Liver (tissue), 9 donors: ENCODE results near the gene TMEM242. TPM values are rescaled to one million over a fixed set of nuclear protein-coding genes. Genes with fewer than 3 reads are reported as not detected.

Experiments used
- DNase-seq: peaks from one replicate; pipeline ENCODE4 v3.0.0-alpha.2; 2017; ENCODE audit warnings: low spot score
- H3K27ac ChIP-seq, 2 donors: one replicate each; pipeline ENCODE4 v1.7.0; 2013; ENCODE audit warnings: inconsistent platforms in 2 of 2, low read length in 2 of 2, control low read depth in 1 of 2, low read depth in 1 of 2, mild to moderate bottlenecking in 1 of 2
- H3K27me3 ChIP-seq, 4 donors: one replicate each; pipeline versions ENCODE4 v1.6.1 to v1.7.0; 2013; ENCODE audit warnings: low read length in 3 of 4, inconsistent platforms in 1 of 4, mild to moderate bottlenecking in 1 of 4, moderate library complexity in 1 of 4; ENCODE audit not compliant: control insufficient read depth in 4 of 4, insufficient read depth in 4 of 4
- H3K36me3 ChIP-seq, 4 donors: one replicate each; pipeline versions ENCODE4 v1.6.1 to v1.7.0; 2013; ENCODE audit warnings: low read length in 3 of 4, mild to moderate bottlenecking in 3 of 4, low read depth in 1 of 4, moderate library complexity in 1 of 4; ENCODE audit not compliant: control insufficient read depth in 4 of 4, insufficient read depth in 3 of 4
- H3K4me1 ChIP-seq, 4 donors: one replicate each; pipeline versions ENCODE4 v1.6.1 to v1.7.0; 2013; ENCODE audit warnings: low read length in 3 of 4, mild to moderate bottlenecking in 3 of 4, moderate library complexity in 1 of 4; ENCODE audit not compliant: control insufficient read depth in 4 of 4, insufficient read depth in 4 of 4
- H3K4me3 ChIP-seq, 3 donors: one replicate each; pipeline versions ENCODE4 v1.6.1 to v1.7.0; 2013; ENCODE audit warnings: low read length in 3 of 3, control low read depth in 1 of 3, low read depth in 1 of 3, mild to moderate bottlenecking in 1 of 3
- H3K9ac ChIP-seq, 2 donors: one replicate each; pipeline ENCODE4 v1.7.0; 2013; ENCODE audit warnings: low read length in 2 of 2, mild to moderate bottlenecking in 2 of 2, moderate library complexity in 2 of 2, control low read depth in 1 of 2, low read depth in 1 of 2
- H3K9me3 ChIP-seq, 4 donors: one replicate each; pipeline versions ENCODE4 v1.6.1 to v1.7.0; 2013; ENCODE audit warnings: low read length in 3 of 4; ENCODE audit not compliant: control insufficient read depth in 4 of 4
- EGR1 ChIP-seq, 2 donors: IDR thresholded peaks; 2 replicates each; pipeline ENCODE4 v1.6.1; 2016 to 2018; ENCODE audit warnings: antibody characterized with exemption in 2 of 2, low read depth in 2 of 2
- FOXA1 ChIP-seq: IDR thresholded peaks from 2 replicates; pipeline ENCODE4 v1.6.1; 2016; ENCODE audit warnings: antibody characterized with exemption
- FOXA2 ChIP-seq: IDR thresholded peaks from 2 replicates; pipeline ENCODE4 v1.6.1; 2016; ENCODE audit warnings: antibody characterized with exemption
- GABPA ChIP-seq, 2 donors: IDR thresholded peaks in 1 of 2; conservative IDR thresholded peaks in 1 of 2; 2 replicates each; pipeline ENCODE4 v1.6.1; 2016; ENCODE audit warnings: antibody characterized with exemption in 2 of 2, mild to moderate bottlenecking in 1 of 2, moderate library complexity in 1 of 2
- HNF4A ChIP-seq, 2 donors: conservative IDR thresholded peaks; 2 replicates each; pipeline ENCODE4 v1.6.1; 2016; ENCODE audit warnings: antibody characterized with exemption in 2 of 2, mild to moderate bottlenecking in 2 of 2
- HNF4G ChIP-seq: IDR thresholded peaks from 2 replicates; pipeline ENCODE4 v1.6.1; 2016; ENCODE audit warnings: antibody characterized with exemption
- JUND ChIP-seq, 2 donors: IDR thresholded peaks; 2 replicates each; pipeline ENCODE4 v1.6.1; 2016; ENCODE audit warnings: antibody characterized with exemption in 2 of 2
- NR2F2 ChIP-seq: IDR thresholded peaks from 2 replicates; pipeline ENCODE4 v1.6.1; 2016; ENCODE audit warnings: antibody characterized with exemption
- RAD21 ChIP-seq, 2 donors: IDR thresholded peaks; 2 replicates each; pipeline ENCODE4 v1.6.1; 2016; ENCODE audit warnings: antibody characterized with exemption in 2 of 2, mild to moderate bottlenecking in 2 of 2
- RXRA ChIP-seq, 2 donors: IDR thresholded peaks; 2 replicates each; pipeline ENCODE4 v1.6.1; 2017 to 2018; ENCODE audit warnings: antibody characterized with exemption in 2 of 2, mild to moderate bottlenecking in 1 of 2
- SP1 ChIP-seq: IDR thresholded peaks from 2 replicates; pipeline ENCODE4 v1.6.1; 2018; ENCODE audit warnings: antibody characterized with exemption, mild to moderate bottlenecking
- TAF1 ChIP-seq: conservative IDR thresholded peaks from 2 replicates; pipeline ENCODE4 v1.6.1; 2016; ENCODE audit warnings: antibody characterized with exemption, mild to moderate bottlenecking
- YY1 ChIP-seq: IDR thresholded peaks from 2 replicates; pipeline ENCODE4 v1.6.1; 2016; ENCODE audit warnings: antibody characterized with exemption, mild to moderate bottlenecking
- WGBS: extraction: QIAGEN DNeasy Blood & Tissue Kit; methylation state at CpG from one replicate; pipeline ENCODE4 v1.1.7; 2013; 5-methylcytosine and 5-hydroxymethylcytosine counted together
- polyA plus RNA-seq, 2 donors: library from polyadenylated mRNA; stranded (reverse) in 1 of 2; unstranded in 1 of 2; fragments of 200-250 nt in 1 of 2; fragments of >200 nt in 1 of 2; fragmentation: Nextera tagmentation in 1 of 2; extraction: Ambion mirVana in 1 of 2; gene quantifications; one replicate each; pipeline versions ENCODE4 v1.2.1 to v1.2.3, GENCODE V29; 2013 to 2015
- total RNA-seq, 2 donors: library from RNA; depleted of rRNA; stranded (reverse); fragments of >200 nt; gene quantifications; one replicate each; pipeline ENCODE4 v1.2.3, GENCODE V29; 2014
- TF ChIP-seq, protein P1 (sequence below): IDR thresholded peaks from 2 replicates; pipeline ENCODE4 v1.6.1; 2016; ENCODE audit warnings: antibody characterized with exemption
- TF ChIP-seq, protein P2 (sequence below): IDR thresholded peaks from 2 replicates; pipeline ENCODE4 v1.6.1; 2016; ENCODE audit warnings: antibody characterized with exemption, mild to moderate bottlenecking
- TF ChIP-seq, protein P3 (sequence below): IDR thresholded peaks from 2 replicates; pipeline ENCODE4 v1.6.1; 2016; ENCODE audit warnings: antibody characterized with exemption
- TF ChIP-seq, protein P4 (sequence below): fragments of 150-350 bp; IDR thresholded peaks from 2 replicates; pipeline ENCODE4 v1.5.1; 2017; ENCODE audit warnings: improper control_type of control experiment, low read depth, low read length; ENCODE audit not compliant: missing input control
- TF ChIP-seq, protein P5 (sequence below): IDR thresholded peaks from 2 replicates; pipeline ENCODE4 v1.6.1; 2016; ENCODE audit warnings: antibody characterized with exemption
- donor health status: healthy.
- donor health status: healthy.
- donor health status: healthy.
- donor health status: healthy.
- donor health status: healthy.

TMEM242 gene
- total and polyA plus RNA-seq, 4 donors = 3.7 to 10.2 (median 6.1) TPM

DNA sequence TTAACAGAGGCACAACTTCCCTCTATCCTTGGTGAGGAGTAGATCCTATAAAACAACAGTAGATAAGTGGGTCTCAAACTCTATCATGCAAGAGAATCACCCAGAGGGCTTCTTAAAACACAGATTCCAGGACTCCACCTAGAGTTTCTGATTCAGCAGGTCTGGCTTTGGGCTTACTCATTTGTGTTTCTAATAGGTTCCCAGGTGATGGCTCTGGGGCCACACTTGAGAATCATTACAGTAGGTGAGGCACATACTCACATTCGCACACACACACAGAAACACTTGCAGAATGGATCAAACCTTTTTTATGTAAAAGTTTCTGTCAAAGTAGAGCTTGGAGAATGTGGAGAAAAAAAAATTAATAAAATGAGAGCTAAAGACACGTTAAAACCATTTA is 52.4 kb downstream of the TMEM242 start:
- H3K4me3 ChIP-seq = no peak overlapping the region
- TF ChIP-seq, protein P1, sequence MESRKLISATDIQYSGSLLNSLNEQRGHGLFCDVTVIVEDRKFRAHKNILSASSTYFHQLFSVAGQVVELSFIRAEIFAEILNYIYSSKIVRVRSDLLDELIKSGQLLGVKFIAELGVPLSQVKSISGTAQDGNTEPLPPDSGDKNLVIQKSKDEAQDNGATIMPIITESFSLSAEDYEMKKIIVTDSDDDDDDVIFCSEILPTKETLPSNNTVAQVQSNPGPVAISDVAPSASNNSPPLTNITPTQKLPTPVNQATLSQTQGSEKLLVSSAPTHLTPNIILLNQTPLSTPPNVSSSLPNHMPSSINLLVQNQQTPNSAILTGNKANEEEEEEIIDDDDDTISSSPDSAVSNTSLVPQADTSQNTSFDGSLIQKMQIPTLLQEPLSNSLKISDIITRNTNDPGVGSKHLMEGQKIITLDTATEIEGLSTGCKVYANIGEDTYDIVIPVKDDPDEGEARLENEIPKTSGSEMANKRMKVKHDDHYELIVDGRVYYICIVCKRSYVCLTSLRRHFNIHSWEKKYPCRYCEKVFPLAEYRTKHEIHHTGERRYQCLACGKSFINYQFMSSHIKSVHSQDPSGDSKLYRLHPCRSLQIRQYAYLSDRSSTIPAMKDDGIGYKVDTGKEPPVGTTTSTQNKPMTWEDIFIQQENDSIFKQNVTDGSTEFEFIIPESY = no peak
- TF ChIP-seq HNF4A (conservative IDR thresholded peaks at IDR 0.05) (no peak), NR2F2 (no peak), HNF4G (no peak), TAF1 (no peak), SP1 (no peak), GABPA (IDR thresholded peaks at IDR 0.05 in 1 of 2, conservative IDR thresholded peaks at IDR 0.05 in 1 of 2) (no peak), RXRA (IDR thresholded peaks at IDR 0.05) (no peak), JUND (IDR thresholded peaks at IDR 0.05) (no peak), FOXA2 (no peak), FOXA1 (no peak), EGR1 (IDR thresholded peaks at IDR 0.05; ENCODE audit: low read depth in 2 of 2) (no peak), RAD21 (IDR thresholded peaks at IDR 0.05) (no peak), YY1 (no peak)
- TF ChIP-seq, protein P2, sequence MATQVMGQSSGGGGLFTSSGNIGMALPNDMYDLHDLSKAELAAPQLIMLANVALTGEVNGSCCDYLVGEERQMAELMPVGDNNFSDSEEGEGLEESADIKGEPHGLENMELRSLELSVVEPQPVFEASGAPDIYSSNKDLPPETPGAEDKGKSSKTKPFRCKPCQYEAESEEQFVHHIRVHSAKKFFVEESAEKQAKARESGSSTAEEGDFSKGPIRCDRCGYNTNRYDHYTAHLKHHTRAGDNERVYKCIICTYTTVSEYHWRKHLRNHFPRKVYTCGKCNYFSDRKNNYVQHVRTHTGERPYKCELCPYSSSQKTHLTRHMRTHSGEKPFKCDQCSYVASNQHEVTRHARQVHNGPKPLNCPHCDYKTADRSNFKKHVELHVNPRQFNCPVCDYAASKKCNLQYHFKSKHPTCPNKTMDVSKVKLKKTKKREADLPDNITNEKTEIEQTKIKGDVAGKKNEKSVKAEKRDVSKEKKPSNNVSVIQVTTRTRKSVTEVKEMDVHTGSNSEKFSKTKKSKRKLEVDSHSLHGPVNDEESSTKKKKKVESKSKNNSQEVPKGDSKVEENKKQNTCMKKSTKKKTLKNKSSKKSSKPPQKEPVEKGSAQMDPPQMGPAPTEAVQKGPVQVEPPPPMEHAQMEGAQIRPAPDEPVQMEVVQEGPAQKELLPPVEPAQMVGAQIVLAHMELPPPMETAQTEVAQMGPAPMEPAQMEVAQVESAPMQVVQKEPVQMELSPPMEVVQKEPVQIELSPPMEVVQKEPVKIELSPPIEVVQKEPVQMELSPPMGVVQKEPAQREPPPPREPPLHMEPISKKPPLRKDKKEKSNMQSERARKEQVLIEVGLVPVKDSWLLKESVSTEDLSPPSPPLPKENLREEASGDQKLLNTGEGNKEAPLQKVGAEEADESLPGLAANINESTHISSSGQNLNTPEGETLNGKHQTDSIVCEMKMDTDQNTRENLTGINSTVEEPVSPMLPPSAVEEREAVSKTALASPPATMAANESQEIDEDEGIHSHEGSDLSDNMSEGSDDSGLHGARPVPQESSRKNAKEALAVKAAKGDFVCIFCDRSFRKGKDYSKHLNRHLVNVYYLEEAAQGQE = no peak
- TF ChIP-seq, protein P3, sequence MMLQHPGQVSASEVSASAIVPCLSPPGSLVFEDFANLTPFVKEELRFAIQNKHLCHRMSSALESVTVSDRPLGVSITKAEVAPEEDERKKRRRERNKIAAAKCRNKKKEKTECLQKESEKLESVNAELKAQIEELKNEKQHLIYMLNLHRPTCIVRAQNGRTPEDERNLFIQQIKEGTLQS = no peak
- TF ChIP-seq, protein P4, sequence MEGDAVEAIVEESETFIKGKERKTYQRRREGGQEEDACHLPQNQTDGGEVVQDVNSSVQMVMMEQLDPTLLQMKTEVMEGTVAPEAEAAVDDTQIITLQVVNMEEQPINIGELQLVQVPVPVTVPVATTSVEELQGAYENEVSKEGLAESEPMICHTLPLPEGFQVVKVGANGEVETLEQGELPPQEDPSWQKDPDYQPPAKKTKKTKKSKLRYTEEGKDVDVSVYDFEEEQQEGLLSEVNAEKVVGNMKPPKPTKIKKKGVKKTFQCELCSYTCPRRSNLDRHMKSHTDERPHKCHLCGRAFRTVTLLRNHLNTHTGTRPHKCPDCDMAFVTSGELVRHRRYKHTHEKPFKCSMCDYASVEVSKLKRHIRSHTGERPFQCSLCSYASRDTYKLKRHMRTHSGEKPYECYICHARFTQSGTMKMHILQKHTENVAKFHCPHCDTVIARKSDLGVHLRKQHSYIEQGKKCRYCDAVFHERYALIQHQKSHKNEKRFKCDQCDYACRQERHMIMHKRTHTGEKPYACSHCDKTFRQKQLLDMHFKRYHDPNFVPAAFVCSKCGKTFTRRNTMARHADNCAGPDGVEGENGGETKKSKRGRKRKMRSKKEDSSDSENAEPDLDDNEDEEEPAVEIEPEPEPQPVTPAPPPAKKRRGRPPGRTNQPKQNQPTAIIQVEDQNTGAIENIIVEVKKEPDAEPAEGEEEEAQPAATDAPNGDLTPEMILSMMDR = no peak
- TF ChIP-seq, protein P5, sequence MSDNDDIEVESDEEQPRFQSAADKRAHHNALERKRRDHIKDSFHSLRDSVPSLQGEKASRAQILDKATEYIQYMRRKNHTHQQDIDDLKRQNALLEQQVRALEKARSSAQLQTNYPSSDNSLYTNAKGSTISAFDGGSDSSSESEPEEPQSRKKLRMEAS = no peak
- H3K27ac ChIP-seq = no peak overlapping the region
- H3K27me3 ChIP-seq = no peaks in the 10 kb centered on the region
- no peaks in the 10 kb centered on the region for H3K9me3 ChIP-seq
- H3K9ac ChIP-seq = no peak overlapping the region
- no peak for DNase-seq
- 92% methylated on average over 2 of the region's 2 CpGs for WGBS
- H3K4me1 ChIP-seq = peaks cover 0 to 15% (median 6%) of the 10 kb centered on the region in 4 donors
- no peaks in the 10 kb centered on the region for H3K36me3 ChIP-seq
